MM.1S (cell line): ENCODE results near the gene CARS2.

Experiments
- DNase-seq: peaks from one replicate; pipeline ENCODE4 v3.0.0-alpha.2; 2015
- H2AFZ ChIP-seq: fragments of 300-600 bp; sonication (generic); 2 replicates; pipeline ENCODE4 v1.6.0; 2016; ENCODE audit warnings: antibody characterized with exemption, low read length
- H3F3A ChIP-seq: fragments of 300-600 bp; sonication (generic); 2 replicates; pipeline ENCODE4 v1.6.1; 2016; ENCODE audit warnings: mild to moderate bottlenecking, antibody characterized with exemption, low read length, moderate library complexity, mixed read lengths; ENCODE audit not compliant: insufficient read depth
- H3K27ac ChIP-seq: fragments of 300-600 bp; sonication (generic); 2 replicates; pipeline ENCODE4 v1.5.1; 2016; ENCODE audit warnings: mild to moderate bottlenecking, low read length
- H3K27me3 ChIP-seq: fragments of 300-600 bp; sonication (generic); replicated peaks from 2 replicates; pipeline ENCODE4 v1.6.0; 2016; ENCODE audit warnings: low read length; ENCODE audit not compliant: insufficient read depth
- H3K36me3 ChIP-seq: fragments of 300-600 bp; sonication (generic); replicated peaks from 2 replicates; pipeline ENCODE4 v1.6.1; 2016; ENCODE audit warnings: mild to moderate bottlenecking, low read length, mixed read lengths; ENCODE audit not compliant: insufficient read depth
- H3K4me1 ChIP-seq: fragments of 300-600 bp; sonication (generic); 2 replicates; pipeline ENCODE4 v1.6.1; 2016; ENCODE audit warnings: low read length, mixed read lengths
- H3K4me2 ChIP-seq: fragments of 300-600 bp; sonication (generic); 2 replicates; pipeline ENCODE4 v1.6.0; 2016; ENCODE audit warnings: low read depth, low read length
- H3K4me3 ChIP-seq: fragments of 300-600 bp; sonication (generic); 2 replicates; pipeline ENCODE4 v1.5.1; 2016; ENCODE audit warnings: low read length, mixed read lengths
- H3K79me2 ChIP-seq: fragments of 300-600 bp; sonication (generic); 2 replicates; pipeline ENCODE4 v1.6.1; 2016; ENCODE audit warnings: mixed run types, low read length, mixed read lengths
- H3K9ac ChIP-seq: fragments of 300-600 bp; sonication (generic); 2 replicates; pipeline ENCODE4 v1.6.1; 2016; ENCODE audit warnings: low read length, mixed read lengths
- H3K9me2 ChIP-seq: fragments of 300-600 bp; sonication (generic); replicated peaks from 2 replicates; pipeline ENCODE4 v1.6.1; 2016; ENCODE audit warnings: mild to moderate bottlenecking, low read length, mixed read lengths; ENCODE audit not compliant: insufficient read depth
- H3K9me3 ChIP-seq: fragments of 300-600 bp; sonication (generic); replicated peaks from 2 replicates; pipeline ENCODE4 v1.6.1; 2016; ENCODE audit warnings: mild to moderate bottlenecking, low read length, mixed read lengths; ENCODE audit not compliant: insufficient read depth
- H4K20me1 ChIP-seq: fragments of 300-600 bp; sonication (generic); 2 replicates; pipeline ENCODE4 v1.6.1; 2016; ENCODE audit warnings: mild to moderate bottlenecking, low read length, moderate library complexity, mixed read lengths; ENCODE audit not compliant: insufficient read depth
- CTCF ChIP-seq: fragments of 300-600 bp; sonication (generic); IDR thresholded peaks from 2 replicates; pipeline ENCODE4 v1.5.1; 2016; ENCODE audit warnings: antibody characterized with exemption, low read length, mixed read lengths
- EZH2 ChIP-seq: fragments of 300-600 bp; sonication (generic); optimal IDR thresholded peaks from 2 replicates; pipeline ENCODE3; 2017; ENCODE audit warnings: low read depth, mild to moderate bottlenecking, antibody characterized with exemption, low read length, mixed read lengths
- EZH2phosphoT487 ChIP-seq: fragments of 300-600 bp; sonication (generic); IDR thresholded peaks from 2 replicates; pipeline ENCODE4 v1.6.1; 2018; ENCODE audit warnings: antibody characterized with exemption, low read length

The CARS2 gene

GRCh38 chr13:110638814-110639806 is 66.8 kb downstream of the CARS2 start:
- no peaks in the 10 kb centered on the region for H3K27me3 ChIP-seq
- H3K27ac ChIP-seq: no peak overlapping the region
- H3K9me3 ChIP-seq: no peaks in the 10 kb centered on the region
- H3F3A ChIP-seq: no peaks in the 10 kb centered on the region
- no peak overlapping the region for H2AFZ ChIP-seq
- no peaks in the 10 kb centered on the region for H3K9me2 ChIP-seq
- no peak overlapping the region for H3K4me3 ChIP-seq
- H4K20me1 ChIP-seq: no peaks in the 10 kb centered on the region
- H3K79me2 ChIP-seq: no peaks in the 10 kb centered on the region
- H3K9ac ChIP-seq: no peak overlapping the region
- no peak overlapping the region for H3K4me2 ChIP-seq
- H3K36me3 ChIP-seq: no peaks in the 10 kb centered on the region; the same call in 1 of the 2 replicates
- no peaks in the 10 kb centered on the region for H3K4me1 ChIP-seq
- DNase-seq: no peak
- TF ChIP-seq CTCF: no peak
- no peak for TF ChIP-seq EZH2
- TF ChIP-seq EZH2phosphoT487: no peak

GRCh38 chr13:110638257-110638656 is 67.7 kb downstream of the CARS2 start:
- Histone ChIP-seq H3K4me1 (no peaks in the 10 kb centered on the region), H3K79me2 (no peaks in the 10 kb centered on the region), H3K9me3 (no peaks in the 10 kb centered on the region), H3F3A (no peaks in the 10 kb centered on the region), H3K9ac (no peak overlapping the region), H3K27me3 (no peaks in the 10 kb centered on the region), H3K4me2 (no peak overlapping the region), H3K4me3 (no peak overlapping the region), H3K36me3 (no peaks in the 10 kb centered on the region), H4K20me1 (no peaks in the 10 kb centered on the region), H3K9me2 (no peaks in the 10 kb centered on the region), H3K27ac (no peak overlapping the region), H2AFZ (no peak overlapping the region)
- DNase-seq: no peak
- no peak for TF ChIP-seq EZH2
- no peak for TF ChIP-seq CTCF
- no peak for TF ChIP-seq EZH2phosphoT487

GRCh38 chr13:110637747-110638146 is 68.2 kb downstream of the CARS2 start:
- no peak overlapping the region for H3K9ac ChIP-seq
- H3K4me2 ChIP-seq: no peak overlapping the region
- no peaks in the 10 kb centered on the region for H3K9me3 ChIP-seq
- no peaks in the 10 kb centered on the region for H3F3A ChIP-seq
- DNase-seq: no peak
- H4K20me1 ChIP-seq: no peaks in the 10 kb centered on the region
- no peak overlapping the region for H2AFZ ChIP-seq
- H3K9me2 ChIP-seq: no peaks in the 10 kb centered on the region
- TF ChIP-seq CTCF: no peak
- no peak for TF ChIP-seq EZH2
- TF ChIP-seq EZH2phosphoT487: no peak
- no peaks in the 10 kb centered on the region for H3K79me2 ChIP-seq
- H3K4me1 ChIP-seq: no peaks in the 10 kb centered on the region
- no peak overlapping the region for H3K27ac ChIP-seq
- H3K36me3 ChIP-seq: no peaks in the 10 kb centered on the region
- no peaks in the 10 kb centered on the region for H3K27me3 ChIP-seq
- H3K4me3 ChIP-seq: no peak overlapping the region
